Hepatocyte (in vitro differentiated cells): ENCODE measurements around the gene RSPH9.

Source experiments
- EZH2 ChIP-seq: fragments of 200-600 bp; sonication (generic); IDR thresholded peaks from 2 replicates; pipeline ENCODE4 v1.6.1; 2016; ENCODE audit warnings: antibody characterized with exemption, mild to moderate bottlenecking, borderline replicate concordance
- TF ChIP-seq, protein P1 (sequence below): fragments of 200-600 bp; sonication (generic); IDR thresholded peaks from 2 replicates; pipeline ENCODE4 v1.5.1; 2016; ENCODE audit warnings: antibody characterized with exemption, mild to moderate bottlenecking; ENCODE audit not compliant: poor library complexity

DNA sequence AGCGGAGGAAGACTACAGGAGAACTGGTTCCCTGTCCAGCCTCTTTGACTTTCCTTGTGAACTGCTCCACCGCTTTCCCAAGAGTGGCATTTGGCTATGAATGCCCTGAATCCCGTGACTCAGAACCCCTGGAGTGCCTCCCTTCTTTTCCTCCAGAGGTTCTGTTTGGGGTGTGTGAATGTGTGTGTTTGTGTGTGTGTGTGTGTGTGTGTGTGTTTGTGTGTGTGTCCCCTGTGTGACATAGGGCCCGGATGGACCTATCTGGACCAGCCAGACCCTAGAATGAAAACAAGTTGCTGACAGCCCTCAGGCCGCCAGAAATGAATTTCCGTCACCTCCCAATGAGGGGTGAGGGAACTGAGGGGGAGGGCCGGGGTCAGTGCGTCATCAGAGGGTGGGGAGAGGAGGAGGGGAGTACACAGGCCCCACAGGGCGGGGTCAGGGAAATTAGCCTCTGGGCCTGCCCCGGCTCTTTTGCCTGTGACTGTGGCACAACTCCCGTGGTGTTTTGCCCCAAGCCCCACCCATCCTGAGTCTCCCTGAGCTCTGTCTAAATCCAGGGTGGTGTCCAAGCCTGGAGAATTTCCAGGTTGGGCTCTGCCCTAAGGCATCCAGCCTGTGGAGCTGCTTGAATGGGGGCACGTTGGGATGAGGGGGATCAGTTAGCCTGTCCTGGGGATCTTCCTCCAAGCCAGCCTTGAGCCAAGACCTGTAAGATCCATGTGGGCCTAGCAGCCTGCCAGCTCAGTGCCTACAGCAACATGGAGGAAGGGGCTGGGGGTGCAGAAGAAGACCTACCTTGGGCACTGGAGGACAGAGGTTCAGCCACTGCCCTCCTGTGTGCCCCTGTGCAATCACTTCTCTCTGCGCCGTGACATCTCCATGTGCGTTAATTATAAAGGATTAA, 58.0 kb downstream of the RSPH9 start:
- TF ChIP-seq, protein P1, sequence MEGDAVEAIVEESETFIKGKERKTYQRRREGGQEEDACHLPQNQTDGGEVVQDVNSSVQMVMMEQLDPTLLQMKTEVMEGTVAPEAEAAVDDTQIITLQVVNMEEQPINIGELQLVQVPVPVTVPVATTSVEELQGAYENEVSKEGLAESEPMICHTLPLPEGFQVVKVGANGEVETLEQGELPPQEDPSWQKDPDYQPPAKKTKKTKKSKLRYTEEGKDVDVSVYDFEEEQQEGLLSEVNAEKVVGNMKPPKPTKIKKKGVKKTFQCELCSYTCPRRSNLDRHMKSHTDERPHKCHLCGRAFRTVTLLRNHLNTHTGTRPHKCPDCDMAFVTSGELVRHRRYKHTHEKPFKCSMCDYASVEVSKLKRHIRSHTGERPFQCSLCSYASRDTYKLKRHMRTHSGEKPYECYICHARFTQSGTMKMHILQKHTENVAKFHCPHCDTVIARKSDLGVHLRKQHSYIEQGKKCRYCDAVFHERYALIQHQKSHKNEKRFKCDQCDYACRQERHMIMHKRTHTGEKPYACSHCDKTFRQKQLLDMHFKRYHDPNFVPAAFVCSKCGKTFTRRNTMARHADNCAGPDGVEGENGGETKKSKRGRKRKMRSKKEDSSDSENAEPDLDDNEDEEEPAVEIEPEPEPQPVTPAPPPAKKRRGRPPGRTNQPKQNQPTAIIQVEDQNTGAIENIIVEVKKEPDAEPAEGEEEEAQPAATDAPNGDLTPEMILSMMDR, result no peak
- TF ChIP-seq EZH2, result no peak
